ENCODE results near the gene CIART. TPM values are rescaled to one million over a fixed set of nuclear protein-coding genes. Genes with fewer than 3 reads are reported as not detected.

Gene CIART
- 0.54 and 1.6 TPM in 2 replicates for total RNA-seq

DNA sequence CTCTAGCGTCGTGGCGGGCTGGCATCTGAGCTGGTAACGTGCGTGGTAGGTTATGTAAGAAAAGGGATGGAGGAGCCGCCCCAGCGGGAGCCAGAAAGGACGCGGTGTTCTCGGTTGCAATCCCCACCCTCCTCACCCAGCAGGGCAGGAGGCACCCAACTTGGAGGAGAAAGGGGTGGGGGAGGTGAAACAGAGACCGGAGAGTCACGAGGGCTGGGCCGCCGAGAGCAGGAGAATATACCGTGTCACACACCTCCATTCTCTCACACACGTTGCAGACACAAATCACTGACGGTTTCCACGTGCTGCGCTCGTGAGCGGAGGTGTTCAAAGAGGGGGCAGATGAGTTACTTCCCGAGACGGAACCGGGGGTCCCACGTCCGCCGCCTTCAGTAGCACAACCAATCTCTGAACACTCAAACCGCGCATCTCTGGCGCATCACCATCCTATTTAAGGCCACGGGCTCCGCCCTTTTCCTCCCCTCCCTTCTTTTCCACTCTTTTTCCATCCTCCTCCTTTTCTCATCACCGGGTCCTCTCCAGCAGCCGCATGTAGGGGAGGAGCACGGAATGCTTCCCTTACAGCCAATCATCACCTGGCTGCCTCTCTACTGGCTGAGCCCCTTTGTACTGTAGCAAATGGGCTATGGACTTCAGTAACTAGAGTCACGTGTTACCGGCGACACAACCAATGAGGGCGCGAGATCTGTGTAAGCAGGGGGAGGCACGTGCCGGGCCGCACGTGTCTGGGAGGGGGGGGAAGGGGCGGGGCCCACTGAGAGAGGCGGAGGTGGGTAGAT, at the start of gene CIART:
Gene CIART, plus strand, starts transcription at position 797 of the 800 bp plus-strand sequence. CDS start 714 bp downstream, outside the sequence.

GRCh38 chr1:150235852-150236613, 46.3 kb upstream of the CIART start, which contains the start of gene ANP32E:
ANP32E (minus strand) TSS chr1:150236112; CDS start chr1:150235786, 326 bp downstream.

DNA sequence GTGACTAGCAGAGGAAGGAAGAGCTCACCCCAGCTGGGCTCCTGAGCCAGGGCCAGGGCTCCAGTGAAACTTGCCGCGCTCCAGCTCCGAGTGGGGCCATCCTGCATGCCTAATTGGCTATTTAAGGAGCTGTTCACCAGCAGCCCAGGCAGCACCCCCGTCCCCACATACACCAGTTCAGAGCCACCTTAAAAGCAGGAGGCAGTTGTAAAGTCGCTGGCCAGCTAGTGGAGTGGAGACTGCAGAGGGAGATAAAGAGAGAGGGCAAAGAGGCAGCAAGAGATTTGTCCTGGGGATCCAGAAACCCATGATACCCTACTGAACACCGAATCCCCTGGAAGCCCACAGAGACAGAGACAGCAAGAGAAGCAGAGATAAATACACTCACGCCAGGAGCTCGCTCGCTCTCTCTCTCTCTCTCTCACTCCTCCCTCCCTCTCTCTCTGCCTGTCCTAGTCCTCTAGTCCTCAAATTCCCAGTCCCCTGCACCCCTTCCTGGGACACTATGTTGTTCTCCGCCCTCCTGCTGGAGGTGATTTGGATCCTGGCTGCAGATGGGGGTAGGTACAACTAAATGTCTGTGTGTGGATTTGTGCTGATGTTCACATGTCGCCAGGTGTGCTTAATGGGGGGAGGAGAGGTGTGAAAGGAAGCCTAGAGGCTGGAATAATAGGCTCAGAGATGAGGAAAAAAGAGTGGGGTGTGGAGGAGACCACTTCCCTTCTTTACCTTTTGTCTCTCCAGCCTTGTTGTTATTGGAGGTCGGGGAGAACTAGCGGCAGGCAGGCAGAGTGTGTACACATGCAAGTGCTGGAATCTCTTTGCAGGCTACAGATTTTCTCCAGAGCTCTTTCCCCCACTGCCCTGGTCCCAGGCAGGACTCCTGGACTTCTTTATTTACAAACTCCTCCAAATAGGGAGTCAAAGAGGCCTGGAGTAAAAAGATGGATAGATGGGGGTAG, 24.4 kb upstream of the CIART start, which contains the start of gene CA14:
Gene CA14, plus strand, starts transcription at position 151 of the 962 bp plus-strand sequence. Its CDS starts 355 bp downstream, at position 506.

GRCh38 chr1:150268705-150269403, 13.5 kb upstream of the CIART start, which contains the start of gene APH1A:
APH1A (minus strand) TSS chr1:150269016; CDS start chr1:150268810, 206 bp downstream.

DNA sequence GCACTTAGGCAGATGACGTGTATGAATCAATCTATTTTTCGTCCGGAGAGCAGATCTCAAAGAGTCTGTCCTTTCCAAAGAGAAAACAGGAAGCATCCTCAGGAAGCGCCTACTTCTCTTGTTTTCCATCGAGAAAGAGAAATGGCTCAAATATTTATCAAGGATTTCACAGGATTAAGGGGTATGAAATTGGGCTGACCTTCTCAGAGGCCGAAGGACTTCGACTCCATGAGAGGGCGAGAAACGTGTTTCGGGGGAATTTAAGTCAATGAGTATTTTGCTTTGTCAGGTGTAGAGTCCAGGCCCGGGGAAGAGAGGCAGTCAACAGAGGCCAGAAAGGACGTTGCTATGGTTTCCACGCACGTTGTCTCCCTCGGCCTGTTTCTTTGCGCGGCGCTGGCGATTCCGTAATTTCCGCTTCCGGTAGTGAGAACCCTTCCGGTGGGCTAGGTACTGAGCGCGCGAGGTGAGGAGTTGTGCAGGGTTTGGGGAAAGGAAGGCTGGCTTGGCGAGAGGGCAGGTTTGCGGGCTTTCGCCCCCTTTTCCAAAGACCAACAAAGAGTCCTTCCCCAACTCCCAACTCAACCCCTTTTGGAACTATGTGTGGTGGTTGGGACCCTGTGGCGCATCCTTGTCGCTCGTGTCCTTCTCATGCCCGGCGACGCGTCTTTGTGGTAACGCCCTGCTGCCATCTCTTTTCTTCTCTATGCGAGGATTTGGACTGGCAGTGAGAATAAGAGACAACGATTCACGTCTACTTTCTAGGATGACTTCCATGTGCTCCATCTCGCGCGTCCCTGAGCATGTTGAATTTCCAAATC, 11.3 kb downstream of the CIART start, which contains the start of gene MRPS21:
Gene MRPS21, plus strand, starts transcription at position 429 of the 821 bp plus-strand sequence. CDS start 506 bp downstream, outside the sequence.

Other genes starting within 250 kb of the CIART start
- gene VPS45, start 214.8 kb upstream of the CIART start, total RNA-seq = 21.7 and 26.6 TPM in 2 replicates
- gene PLEKHO1, start 132.6 kb upstream of the CIART start, total RNA-seq = 72.2 and 102 TPM in 2 replicates
- 20.0 and 32.0 TPM in 2 replicates for gene ANP32E, start 46.4 kb upstream of the CIART start, total RNA-seq
- gene CA14, start 24.8 kb upstream of the CIART start, total RNA-seq = not detected in 2 replicates
- gene APH1A, start 13.5 kb upstream of the CIART start, total RNA-seq = 101 and 131 TPM in 2 replicates
- gene C1orf54, start 9.8 kb upstream of the CIART start, total RNA-seq = 41.3 and 104 TPM in 2 replicates
- gene MRPS21, start 11.3 kb downstream of the CIART start, total RNA-seq = 58.5 and 68.8 TPM in 2 replicates
- 39.0 and 42.4 TPM in 2 replicates for gene PRPF3, start 39.0 kb downstream of the CIART start, total RNA-seq
- gene RPRD2, start 81.6 kb downstream of the CIART start, total RNA-seq = 5.5 and 5.7 TPM in 2 replicates
- gene TARS2, start 204.9 kb downstream of the CIART start, total RNA-seq = 10.4 and 11.0 TPM in 2 replicates
- gene ECM1, start 225.6 kb downstream of the CIART start, total RNA-seq = 0.27 and 0.75 TPM in 2 replicates
- 0.63 TPM in 1 of 2 replicates, not detected in the other for gene FALEC, start 233.2 kb downstream of the CIART start, total RNA-seq